Smooth muscle cell of the brain vasculature (primary cell): ENCODE measurements around the gene ARMS2.

ENCODE experiments used
- DNase-seq: peaks from one replicate; pipeline ENCODE4 v3.0.0-alpha.2; 2012; ENCODE audit warnings: low read depth, low spot score

The ARMS2 gene, protein sequence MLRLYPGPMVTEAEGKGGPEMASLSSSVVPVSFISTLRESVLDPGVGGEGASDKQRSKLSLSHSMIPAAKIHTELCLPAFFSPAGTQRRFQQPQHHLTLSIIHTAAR

DNA sequence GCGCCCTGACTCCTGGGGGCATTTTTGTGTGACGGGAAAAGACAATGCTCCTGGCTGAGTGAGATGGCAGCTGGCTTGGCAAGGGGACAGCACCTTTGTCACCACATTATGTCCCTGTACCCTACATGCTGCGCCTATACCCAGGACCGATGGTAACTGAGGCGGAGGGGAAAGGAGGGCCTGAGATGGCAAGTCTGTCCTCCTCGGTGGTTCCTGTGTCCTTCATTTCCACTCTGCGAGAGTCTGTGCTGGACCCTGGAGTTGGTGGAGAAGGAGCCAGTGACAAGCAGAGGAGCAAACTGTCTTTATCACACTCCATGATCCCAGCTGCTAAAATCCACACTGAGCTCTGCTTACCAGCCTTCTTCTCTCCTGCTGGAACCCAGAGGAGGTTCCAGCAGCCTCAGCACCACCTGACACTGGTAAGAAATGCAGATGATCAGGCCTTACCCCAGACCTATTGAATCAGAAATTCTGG lies at the start of gene ARMS2:
Gene ARMS2, plus strand, starts transcription at position 51 of the 478 bp plus-strand sequence. Its CDS starts 75 bp downstream, at position 126.
- no peak for DNase-seq

- DNase-seq: no peak
These were observed 46.9 kb upstream of the ARMS2 start for GRCh38 chr10:122407375-122408125.

DNA sequence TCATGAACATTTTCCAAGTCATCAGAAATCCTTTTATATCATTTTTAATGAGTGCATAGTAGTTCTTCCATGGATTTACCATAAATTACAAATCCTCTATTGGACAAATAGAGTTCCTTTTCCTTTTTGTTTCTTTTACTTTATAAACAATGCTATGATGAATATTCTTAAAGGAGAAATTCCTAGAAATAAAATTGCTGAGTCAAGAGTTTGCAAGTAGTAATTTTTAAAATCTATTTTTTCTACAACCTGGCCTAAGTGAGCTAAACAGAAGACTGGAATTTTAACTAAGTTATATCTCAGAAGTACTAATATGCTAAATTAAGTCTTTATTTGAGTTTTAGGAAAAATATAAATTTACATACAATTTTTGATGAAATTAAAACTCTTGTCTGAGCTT lies 41.1 kb upstream of the ARMS2 start:
- no peak for DNase-seq

- no peak for DNase-seq
These were observed 36.8 kb upstream of the ARMS2 start for GRCh38 chr10:122417667-122418066.

GRCh38 chr10:122419016-122419415 lies 35.4 kb upstream of the ARMS2 start:
- no peak for DNase-seq

GRCh38 chr10:122419876-122420623 lies 34.4 kb upstream of the ARMS2 start:
- no peak for DNase-seq

DNA sequence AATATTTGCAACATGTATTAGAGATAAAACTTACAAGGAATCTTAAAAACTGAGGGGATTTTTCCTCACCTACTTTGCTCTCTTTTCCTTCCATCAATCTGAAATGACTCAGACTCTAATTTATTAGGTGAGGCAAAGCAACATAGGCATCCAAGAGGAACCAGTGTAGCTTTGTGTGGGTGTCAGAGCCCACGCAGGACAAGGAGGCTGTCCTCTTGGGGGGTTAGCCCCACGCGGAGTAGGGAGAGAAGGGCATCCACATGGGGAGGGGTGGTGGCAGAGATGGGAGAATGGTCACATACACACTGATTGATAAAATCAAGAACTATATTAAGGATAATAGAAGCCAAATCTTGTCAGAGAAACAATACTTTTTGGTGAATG lies 33.8 kb upstream of the ARMS2 start:
- DNase-seq: no peak

DNA sequence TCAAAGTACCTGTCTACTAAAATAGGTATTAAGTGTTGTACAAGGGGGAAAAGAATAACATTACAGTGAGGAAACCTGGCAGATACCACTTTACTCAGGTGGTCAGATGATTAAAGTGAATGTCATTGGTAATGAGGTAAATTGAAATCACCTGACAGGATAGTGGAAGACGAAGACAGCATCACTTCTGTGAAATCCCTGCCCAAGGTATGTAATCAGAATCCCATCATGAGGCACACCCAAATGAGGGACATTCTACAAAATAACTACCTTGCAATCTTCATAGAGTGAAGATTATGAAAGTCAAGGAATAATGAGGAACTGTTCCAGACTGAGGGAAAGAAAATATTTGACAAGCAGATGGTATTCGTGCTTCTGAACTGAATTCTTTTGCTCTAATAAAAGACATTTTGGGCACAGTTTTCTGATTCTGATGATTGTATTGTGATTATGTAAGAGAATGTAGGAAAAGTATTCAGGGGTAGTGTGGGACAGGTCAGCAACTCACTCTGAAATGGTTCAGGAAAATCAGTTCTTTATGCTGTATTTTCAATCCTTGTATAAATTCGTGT lies 33.3 kb upstream of the ARMS2 start:
- no peak for DNase-seq

DNA sequence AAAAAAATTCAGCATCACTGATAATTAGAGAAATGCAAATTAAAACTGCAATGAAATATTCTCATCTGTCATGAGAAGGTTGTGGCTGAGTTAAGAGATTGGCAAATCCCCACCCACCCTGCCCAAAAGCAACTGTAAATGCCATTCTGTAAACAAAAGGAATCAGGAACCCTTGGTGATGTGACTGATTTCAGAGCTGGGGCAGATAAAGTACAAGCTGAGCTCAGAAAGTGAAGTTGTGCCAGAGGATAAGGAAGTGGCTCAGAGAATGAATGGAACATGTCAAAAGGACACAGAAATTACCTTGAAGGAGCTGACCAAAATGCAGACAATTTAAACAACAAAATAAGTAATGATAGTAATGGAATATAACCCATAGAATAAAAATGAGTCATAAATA lies 32.7 kb upstream of the ARMS2 start:
- no peak for DNase-seq

DNA sequence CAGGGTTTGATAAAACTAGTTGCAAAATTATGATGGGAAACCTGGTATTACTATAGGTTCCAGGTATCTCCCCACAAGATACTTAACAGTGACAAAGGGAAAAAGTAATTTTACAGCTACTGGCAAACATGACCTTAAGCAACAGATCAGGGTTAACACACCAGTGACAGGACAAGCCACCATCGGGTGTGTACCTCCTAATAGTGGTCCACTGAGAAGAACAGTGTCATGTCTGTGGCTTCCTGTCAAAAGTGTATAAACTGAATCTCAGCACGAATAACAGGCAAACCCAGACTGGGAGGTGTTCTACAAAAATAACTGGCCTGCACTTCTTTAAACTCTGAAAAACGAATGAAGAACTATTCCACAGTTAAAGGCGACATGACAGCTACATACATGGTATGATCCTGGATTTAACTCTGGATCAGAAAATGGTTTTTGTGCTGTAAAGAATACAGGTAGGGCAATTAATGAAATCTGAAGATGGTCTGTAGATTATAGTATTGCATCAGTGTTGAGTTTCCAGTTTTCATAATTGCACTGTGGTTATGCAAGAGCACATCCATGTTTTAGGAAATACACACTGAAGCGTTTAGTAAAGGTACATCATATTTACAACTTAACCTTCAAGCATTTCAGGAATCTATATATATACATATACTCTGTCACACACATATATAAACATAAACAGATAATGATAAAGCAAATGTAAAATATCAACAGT lies 32.0 kb upstream of the ARMS2 start:
- DNase-seq: no peak

DNA sequence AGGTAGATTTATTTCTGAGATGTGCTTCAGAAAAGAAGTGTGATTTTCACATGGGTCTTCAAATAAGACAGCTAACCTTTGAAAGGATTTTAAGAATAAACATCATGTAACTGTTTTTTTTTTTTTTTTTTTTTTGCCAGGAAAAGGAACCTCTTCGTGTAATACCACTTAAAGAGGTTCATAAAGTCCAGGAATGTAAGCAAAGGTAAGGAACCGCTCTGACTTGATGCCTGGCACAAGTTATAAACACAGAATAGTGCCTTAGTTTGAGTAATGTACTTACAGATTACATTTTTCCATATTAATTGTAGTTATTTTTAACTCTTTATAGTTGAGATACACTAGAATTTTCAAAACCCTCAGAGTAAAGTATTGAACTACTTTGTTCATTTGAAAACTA lies 30.4 kb upstream of the ARMS2 start:
- no peak for DNase-seq

GRCh38 chr10:122426829-122427228 lies 27.6 kb upstream of the ARMS2 start:
- DNase-seq: no peak

DNA sequence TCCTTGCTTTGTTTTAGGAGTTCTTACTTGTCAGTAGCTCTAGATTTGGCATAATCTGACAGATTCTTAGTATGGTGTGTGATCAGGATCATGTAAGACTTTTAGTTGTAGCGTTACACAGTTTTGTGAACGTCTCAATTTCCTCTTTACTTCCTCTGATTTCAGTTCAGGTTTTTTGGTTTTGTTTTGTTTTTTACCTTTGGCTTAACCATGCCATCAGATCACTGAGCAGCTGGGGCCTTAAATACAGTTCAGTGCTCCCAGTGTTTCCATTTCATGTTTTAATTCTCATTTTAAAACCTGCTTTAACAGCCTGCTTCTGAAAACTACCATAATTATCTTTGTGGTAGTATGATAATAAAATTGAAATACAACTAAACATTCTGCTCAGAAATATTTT lies 27.2 kb upstream of the ARMS2 start:
- no peak for DNase-seq

GRCh38 chr10:122435212-122435827 lies 19.1 kb upstream of the ARMS2 start:
- DNase-seq: no peak

- no peak for DNase-seq
These were observed 12.5 kb upstream of the ARMS2 start for GRCh38 chr10:122441961-122442360.

DNA sequence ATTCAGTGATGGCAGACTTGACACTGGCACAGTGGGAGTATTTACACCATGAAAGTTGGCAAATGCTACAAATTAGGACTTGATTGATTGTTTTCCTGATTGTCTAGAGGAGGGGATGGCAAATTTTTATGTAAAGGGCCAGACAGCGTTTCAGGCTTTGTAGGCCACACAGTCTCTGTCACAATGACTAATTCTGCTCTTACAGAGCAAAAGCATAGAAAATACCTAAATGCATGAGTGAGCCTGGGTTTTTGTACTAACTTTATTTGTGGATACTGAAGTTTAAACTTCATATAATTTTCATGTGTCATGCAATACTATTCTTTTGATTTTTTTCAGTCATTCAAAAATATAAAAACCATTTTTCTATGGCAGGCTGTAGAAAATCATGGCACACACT lies 9.0 kb upstream of the ARMS2 start:
- no peak for DNase-seq

DNA sequence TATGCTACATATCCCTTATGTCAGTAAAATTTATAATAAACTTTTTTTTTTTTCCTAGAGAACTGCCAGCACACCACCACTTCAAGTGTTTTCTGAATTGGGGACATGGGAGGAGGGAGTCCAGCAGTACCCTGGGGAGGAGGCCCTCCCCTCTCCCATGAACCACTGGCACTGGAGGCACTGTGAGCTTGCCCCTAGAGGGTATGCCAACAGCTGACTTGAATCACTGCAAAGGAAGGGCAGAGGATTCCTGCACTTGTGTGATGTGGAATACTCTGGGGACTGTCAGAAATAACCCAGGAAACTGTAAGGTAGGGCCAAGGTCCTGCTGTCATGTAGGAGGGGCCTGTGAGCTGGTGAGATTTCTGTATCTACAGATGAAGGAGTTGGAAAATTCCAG lies 8.5 kb upstream of the ARMS2 start:
- DNase-seq: no peak

DNA sequence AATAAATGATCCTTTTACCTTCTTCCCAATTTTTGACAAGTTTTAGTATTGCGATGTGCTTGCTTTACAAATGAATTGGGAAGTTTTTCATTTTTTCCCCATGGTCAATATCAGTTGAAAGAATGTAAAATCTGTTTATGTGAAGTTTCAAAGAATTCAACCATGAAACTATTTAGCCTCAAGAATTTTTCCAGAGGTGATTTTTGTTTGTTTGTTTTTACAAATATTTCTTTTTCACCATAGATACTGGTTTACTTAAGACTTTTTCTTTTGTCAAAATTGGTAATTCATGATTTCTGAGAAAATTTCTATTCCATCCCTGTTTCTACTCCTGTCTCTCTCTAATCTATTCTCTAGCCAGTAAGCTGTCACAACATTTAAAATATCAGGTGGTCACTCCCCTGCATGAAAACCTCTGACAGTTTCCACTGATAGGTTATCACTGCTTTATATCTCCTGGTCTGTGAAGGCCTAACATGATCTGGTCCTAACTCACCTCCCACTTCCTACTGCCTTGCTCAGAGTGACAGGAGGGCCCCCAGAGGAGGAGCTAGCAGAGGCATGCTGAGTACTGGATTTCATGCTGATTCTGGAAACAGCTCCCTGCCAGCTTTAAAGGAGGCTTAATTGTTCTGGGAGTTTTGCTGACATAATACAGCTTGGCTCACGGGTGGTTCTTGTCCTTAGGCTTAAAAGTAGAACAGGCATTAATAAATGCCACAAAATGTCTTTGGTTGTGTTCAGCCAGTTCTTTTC lies 7.6 kb upstream of the ARMS2 start:
- no peak for DNase-seq

DNA sequence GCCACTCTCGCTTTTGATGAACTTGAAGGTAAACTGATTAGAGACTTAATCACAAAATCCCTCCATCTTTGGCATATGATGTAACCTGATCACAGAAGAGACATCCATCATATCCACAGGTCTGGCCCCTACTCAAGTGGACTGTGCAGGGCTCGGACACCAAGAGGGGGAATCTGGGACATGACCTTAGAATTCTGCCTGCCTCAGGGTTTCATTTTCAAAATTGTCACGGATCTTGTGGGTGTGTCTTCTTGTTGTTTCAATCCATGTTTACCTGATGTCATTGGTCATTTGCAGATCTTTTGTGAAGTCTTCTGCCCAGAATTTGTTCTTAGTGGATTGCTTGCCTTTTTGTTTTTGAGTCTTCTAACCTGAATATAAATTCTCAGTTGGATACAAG lies 5.9 kb upstream of the ARMS2 start:
- no peak for DNase-seq

DNA sequence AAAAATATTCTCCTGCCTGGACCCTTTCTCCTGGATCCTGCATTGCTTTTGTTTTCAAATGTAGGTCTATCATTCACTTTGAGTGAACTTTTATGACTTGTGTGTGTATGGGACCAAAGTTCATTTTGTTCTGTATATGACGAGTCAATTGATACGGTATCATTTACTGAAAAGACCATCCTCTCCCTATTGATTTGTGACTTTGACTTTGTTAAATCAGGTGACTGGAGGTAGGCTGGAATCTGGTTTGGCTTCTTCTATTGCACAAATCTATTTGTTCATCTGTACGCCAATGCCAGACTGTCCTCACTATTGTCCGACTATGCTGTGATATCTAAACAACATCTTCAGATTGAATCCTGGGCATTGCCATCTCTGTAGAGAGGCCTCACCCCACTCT lies 5.3 kb upstream of the ARMS2 start:
- DNase-seq: no peak
